GM21529 (cell line): ENCODE data around the gene GALNT18.

Experiments
- ATAC-seq: cut with Tn5 transposase; IDR thresholded peaks from one replicate; pipeline ENCODE4 v1.9.1; 2021; ENCODE audit not compliant: unreplicated experiment

The GALNT18 gene

GRCh38 chr11:11621573-11622339 lies at the start of gene GALNT18:
Gene GALNT18 (minus strand): TSS chr11:11622005.
- peak; percentile 90 for ATAC-seq

GRCh38 chr11:11670574-11670973 lies 48.8 kb upstream of the GALNT18 start:
- no peak for ATAC-seq

GRCh38 chr11:11669233-11669846 lies 47.5 kb upstream of the GALNT18 start:
- no peak for ATAC-seq

- ATAC-seq: no peak
Observed at GRCh38 chr11:11668781-11669180, 47.0 kb upstream of the GALNT18 start.

- no peak for ATAC-seq
Observed at GRCh38 chr11:11668274-11668673, 46.5 kb upstream of the GALNT18 start.

- no peak for ATAC-seq
Observed at GRCh38 chr11:11667056-11667455, 45.3 kb upstream of the GALNT18 start.

GRCh38 chr11:11665407-11665806 lies 43.6 kb upstream of the GALNT18 start:
- ATAC-seq: no peak

- no peak for ATAC-seq
Observed at GRCh38 chr11:11663907-11664306, 42.1 kb upstream of the GALNT18 start.

- no peak for ATAC-seq
Observed at GRCh38 chr11:11662578-11662977, 40.8 kb upstream of the GALNT18 start.

- no peak for ATAC-seq
Observed at GRCh38 chr11:11661326-11662040, 39.7 kb upstream of the GALNT18 start.

- no peak for ATAC-seq
Observed at GRCh38 chr11:11660363-11660740, 38.5 kb upstream of the GALNT18 start.

- no peak for ATAC-seq
Observed at GRCh38 chr11:11659567-11660362, 38.0 kb upstream of the GALNT18 start.

- ATAC-seq: no peak
Observed at GRCh38 chr11:11657218-11657955, 35.6 kb upstream of the GALNT18 start.

- ATAC-seq: no peak
Observed at GRCh38 chr11:11641581-11641980, 19.8 kb upstream of the GALNT18 start.

- no peak for ATAC-seq
Observed at GRCh38 chr11:11640996-11641395, 19.2 kb upstream of the GALNT18 start.

GRCh38 chr11:11640152-11640551 lies 18.3 kb upstream of the GALNT18 start:
- no peak for ATAC-seq

GRCh38 chr11:11636671-11637070 lies 14.9 kb upstream of the GALNT18 start:
- no peak for ATAC-seq

GRCh38 chr11:11635443-11635842 lies 13.6 kb upstream of the GALNT18 start:
- no peak for ATAC-seq

GRCh38 chr11:11629368-11629767 lies 7.6 kb upstream of the GALNT18 start:
- no peak for ATAC-seq

GRCh38 chr11:11628651-11629050 lies 6.8 kb upstream of the GALNT18 start:
- no peak for ATAC-seq

GRCh38 chr11:11626128-11626527 lies 4.3 kb upstream of the GALNT18 start:
- no peak for ATAC-seq
